CD4-positive, CD25-positive, alpha-beta regulatory T cell (primary cell): ENCODE data around the gene TBC1D12. TPM values are rescaled to one million over a fixed set of nuclear protein-coding genes. Genes with fewer than 3 reads are reported as not detected.
"Not testable (repeated sequence)": the region's sequence is repeated elsewhere in the genome, so short reads cannot be mapped to it uniquely, and the experiment has no call there.

Source experiments
- ATAC-seq, 2 donors: fragments of 150-1000 bp; cut with Tn5 transposase; one replicate each; pipeline ENCODE4 v1.10.0; 2021; ENCODE audit warnings: low read depth in 2 of 2, moderate number of reproducible peaks in 2 of 2, moderate library complexity in 1 of 2
- DNase-seq, 3 donors: peaks; one replicate each; pipeline versions ENCODE4 v3.0.0 to v3.0.0-alpha.2; 2012 to 2022; ENCODE audit warnings: mixed read lengths in 1 of 3
- H3K27ac ChIP-seq: one replicate; pipeline ENCODE4 v1.7.0; 2013; ENCODE audit warnings: mild to moderate bottlenecking, low read length; ENCODE audit not compliant: insufficient read depth, poor library complexity, severe bottlenecking
- H3K27me3 ChIP-seq: one replicate; pipeline ENCODE4 v1.7.0; 2013; ENCODE audit warnings: low read length; ENCODE audit not compliant: control insufficient read depth, insufficient read depth
- H3K36me3 ChIP-seq: one replicate; pipeline ENCODE4 v1.7.0; 2013; ENCODE audit warnings: mild to moderate bottlenecking, low read length, moderate library complexity; ENCODE audit not compliant: control insufficient read depth, insufficient read depth
- H3K4me1 ChIP-seq: 2 replicates; pipeline ENCODE4 v1.7.0; 2013; ENCODE audit warnings: mild to moderate bottlenecking, low read length; ENCODE audit not compliant: insufficient read depth, control insufficient read depth, poor library complexity, severe bottlenecking
- H3K4me3 ChIP-seq: one replicate; pipeline ENCODE4 v1.7.0; 2013; ENCODE audit warnings: low read depth, mild to moderate bottlenecking, low read length, moderate library complexity
- H3K9me3 ChIP-seq, 2 experiments: 1 replicate in 1 of 2; 2 replicates in 1 of 2; pipeline ENCODE4 v1.7.0; 2013; ENCODE audit warnings: low read length in 2 of 2, mild to moderate bottlenecking in 1 of 2, moderate library complexity in 1 of 2; ENCODE audit not compliant: control insufficient read depth in 2 of 2
- H3K27ac Mint-ChIP-seq, 3 donors: one replicate each; pipeline ENCODE4 v1.8.0; 2020 to 2022; ENCODE audit warnings: mild to moderate bottlenecking in 3 of 3, mixed read lengths in 3 of 3, moderate library complexity in 2 of 3
- H3K27me3 Mint-ChIP-seq: one replicate; pipeline ENCODE4 v1.8.0; 2022; ENCODE audit warnings: mild to moderate bottlenecking, mixed read lengths
- H3K36me3 Mint-ChIP-seq: one replicate; pipeline ENCODE4 v1.8.0; 2020; ENCODE audit warnings: mixed read lengths
- H3K4me1 Mint-ChIP-seq, 4 donors: one replicate each; pipeline ENCODE4 v1.8.0; 2020 to 2022; ENCODE audit warnings: mixed read lengths in 4 of 4, mild to moderate bottlenecking in 1 of 4
- H3K4me3 Mint-ChIP-seq, 4 donors: one replicate each; pipeline ENCODE4 v1.8.0; 2020 to 2022; ENCODE audit warnings: mild to moderate bottlenecking in 4 of 4, mixed read lengths in 4 of 4, moderate library complexity in 3 of 4
- H3K9me3 Mint-ChIP-seq, 7 donors: one replicate each; pipeline ENCODE4 v1.8.0; 2020 to 2022; ENCODE audit warnings: mixed read lengths in 7 of 7, mild to moderate bottlenecking in 3 of 7, moderate library complexity in 2 of 7
- polyA plus RNA-seq, 4 donors: library from polyadenylated mRNA; unstranded; fragments of 300-500 nt; fragmentation: Illumina TruSeq; gene quantifications; one replicate each; pipeline ENCODE4 v1.2.3, GENCODE V29; 2021
- total RNA-seq: library from RNA; stranded (reverse); gene quantifications from one replicate; pipeline ENCODE4 v1.2.3, GENCODE V29; 2022

Gene TBC1D12
- total and polyA plus RNA-seq, 5 donors from 2014 or later, result not detected

DNA sequence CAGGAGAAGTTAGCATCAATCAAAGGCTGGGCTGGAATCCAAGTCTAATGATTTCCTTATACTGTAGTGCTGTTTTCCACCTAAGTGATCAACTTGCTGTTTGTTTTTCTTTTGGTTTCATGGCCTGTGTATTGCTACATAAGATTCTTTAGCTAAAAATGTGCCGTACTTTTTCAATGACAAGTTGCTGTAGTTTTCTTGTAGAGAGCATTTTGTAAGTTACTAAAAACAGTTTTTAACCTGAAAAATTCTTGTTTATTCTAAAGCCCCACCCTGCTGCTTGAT lies 144.5 kb downstream of the TBC1D12 start:
- peak overlapping the region; percentile 61 to 97 (median 94) for H3K27ac Mint-ChIP-seq
- peaks cover 12% of the 10 kb centered on the region for H3K4me1 ChIP-seq
- ATAC-seq, result no peak
- no peaks in the 10 kb centered on the region for H3K9me3 Mint-ChIP-seq
- peak overlapping the region; percentile 91 to 95 (median 94) for H3K4me3 Mint-ChIP-seq
- no peak overlapping the region for H3K27ac ChIP-seq
- H3K4me1 Mint-ChIP-seq, result peaks cover 18 to 36% (median 30%) of the 10 kb centered on the region in 4 donors
- no peaks in the 10 kb centered on the region for H3K9me3 ChIP-seq
- H3K36me3 Mint-ChIP-seq, result peaks cover 4% of the 10 kb centered on the region
- no peaks in the 10 kb centered on the region for H3K27me3 ChIP-seq
- H3K27me3 Mint-ChIP-seq, result peaks cover 5% of the 10 kb centered on the region
- H3K4me3 ChIP-seq, result peak overlapping the region; percentile 99
- no peaks in the 10 kb centered on the region for H3K36me3 ChIP-seq
- DNase-seq, result peak in 1 of 3 donors; percentile 4

DNA sequence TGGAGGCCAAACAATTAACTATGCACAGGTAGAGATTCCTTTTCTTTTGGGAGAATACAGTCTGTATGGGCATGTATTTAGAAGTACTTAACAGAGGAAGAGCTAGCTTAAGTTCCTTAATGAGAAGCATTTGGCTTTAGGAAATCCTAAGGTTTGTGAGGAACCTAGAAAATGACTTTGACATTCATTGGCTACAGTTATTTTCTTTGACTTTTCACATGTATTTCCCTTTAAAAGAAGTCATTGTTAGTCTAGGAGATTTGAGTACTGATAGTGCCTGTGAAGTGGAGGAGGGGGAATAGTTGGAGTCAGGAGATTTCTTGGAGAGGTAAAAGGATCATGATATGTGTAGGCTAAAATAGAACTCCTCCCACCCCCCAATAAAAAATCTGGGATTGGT lies 146.9 kb downstream of the TBC1D12 start:
- Mint-ChIP-seq H3K4me1 (peaks cover 24 to 42% (median 28%) of the 10 kb centered on the region in 4 donors), H3K27ac (peak overlapping the region in 1 of 3 donors; percentile 67), H3K36me3 (peaks cover 4% of the 10 kb centered on the region), H3K9me3 (no peaks in the 10 kb centered on the region), H3K4me3 (peak overlapping the region in 1 of 4 donors; percentile 28), H3K27me3 (no peaks in the 10 kb centered on the region)
- no peaks in the 10 kb centered on the region for H3K9me3 ChIP-seq
- H3K4me1 ChIP-seq, result peaks cover 12% of the 10 kb centered on the region
- ATAC-seq (no peak), DNase-seq (no peak)
- H3K36me3 ChIP-seq, result peaks cover 3% of the 10 kb centered on the region
- no peak overlapping the region for H3K27ac ChIP-seq
- H3K27me3 ChIP-seq, result no peaks in the 10 kb centered on the region
- H3K4me3 ChIP-seq, result no peak overlapping the region

DNA sequence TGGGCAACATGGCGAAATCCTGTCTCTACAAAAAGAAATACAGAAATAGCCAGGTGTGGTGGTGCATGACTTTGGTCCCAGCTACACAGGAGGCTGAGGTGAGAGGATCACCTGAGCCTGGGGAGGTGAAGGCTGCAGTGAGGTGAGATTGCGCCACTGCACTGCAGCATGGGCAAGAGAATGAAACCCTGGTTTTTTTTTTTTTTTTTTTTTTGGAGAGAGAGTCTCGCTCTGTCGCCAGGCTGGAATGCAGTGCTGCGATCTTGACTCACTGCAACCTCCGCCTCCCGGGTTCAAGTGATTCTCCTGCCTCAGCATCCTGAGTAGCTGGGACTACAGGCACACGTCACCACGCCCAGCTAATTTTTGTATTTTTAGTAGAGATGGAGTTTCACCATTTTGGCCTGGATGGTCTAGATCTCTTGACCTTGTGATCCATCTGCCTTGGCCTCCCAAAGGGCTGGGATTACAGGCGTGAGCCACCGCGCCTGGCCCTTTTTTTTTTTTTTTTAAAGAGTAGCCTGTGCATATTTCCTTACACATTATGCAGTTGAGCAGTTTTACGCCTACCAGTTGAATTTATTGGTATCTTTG lies 165.5 kb downstream of the TBC1D12 start:
- not testable (repeated sequence) for ATAC-seq, H3K9me3 ChIP-seq, H3K9me3 Mint-ChIP-seq, DNase-seq, H3K27ac Mint-ChIP-seq, H3K4me3 Mint-ChIP-seq, H3K4me1 ChIP-seq, H3K27ac ChIP-seq, H3K4me3 ChIP-seq, H3K27me3 Mint-ChIP-seq, H3K27me3 ChIP-seq
- H3K36me3 Mint-ChIP-seq, result peaks cover 27% of the 10 kb centered on the region
- H3K36me3 ChIP-seq, result peaks cover 15% of the 10 kb centered on the region
- peaks cover 0 to 12% (median 5%) of the 10 kb centered on the region in 4 donors for H3K4me1 Mint-ChIP-seq

- H3K27me3 ChIP-seq, result no peaks in the 10 kb centered on the region
- no peak for DNase-seq
- H3K4me3 ChIP-seq, result no peak overlapping the region
- peaks cover 15% of the 10 kb centered on the region for H3K36me3 ChIP-seq
- no peaks in the 10 kb centered on the region for H3K9me3 ChIP-seq
- H3K4me1 Mint-ChIP-seq, result peaks cover 0 to 9% (median 6%) of the 10 kb centered on the region in 4 donors
- no peaks in the 10 kb centered on the region for H3K4me1 ChIP-seq
- no peak overlapping the region for H3K27ac Mint-ChIP-seq
- ATAC-seq, result no peak
- peaks cover 30% of the 10 kb centered on the region for H3K36me3 Mint-ChIP-seq
- H3K27me3 Mint-ChIP-seq, result no peaks in the 10 kb centered on the region
- H3K9me3 Mint-ChIP-seq, result no peaks in the 10 kb centered on the region
- H3K27ac ChIP-seq, result no peak overlapping the region
- H3K4me3 Mint-ChIP-seq, result no peak overlapping the region
Measured at GRCh38 chr10:94571081-94571480, 168.7 kb downstream of the TBC1D12 start.

DNA sequence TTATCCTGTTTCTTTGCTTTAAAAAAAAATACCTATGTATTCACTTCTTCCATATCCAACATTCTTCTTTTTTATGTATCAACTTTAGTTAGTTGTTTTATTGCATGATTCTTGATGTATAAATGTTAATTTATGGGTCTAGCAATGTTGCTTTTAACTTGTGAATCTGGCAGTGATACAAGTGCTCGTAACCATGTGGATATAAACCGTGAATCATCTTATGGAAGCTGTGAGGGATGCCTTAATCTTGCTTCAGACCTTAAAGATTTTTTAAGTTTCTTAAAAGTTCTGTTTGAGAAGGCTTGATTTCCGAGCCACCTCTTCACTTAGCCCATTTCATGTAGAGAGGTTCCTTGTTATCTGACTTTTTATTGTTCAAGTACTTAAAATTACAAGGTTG lies 169.2 kb downstream of the TBC1D12 start:
- Histone ChIP-seq H3K36me3 (peaks cover 16% of the 10 kb centered on the region), H3K9me3 (no peaks in the 10 kb centered on the region), H3K4me3 (no peak overlapping the region), H3K27me3 (no peaks in the 10 kb centered on the region), H3K4me1 (no peaks in the 10 kb centered on the region), H3K27ac (no peak overlapping the region)
- Mint-ChIP-seq H3K9me3 (no peaks in the 10 kb centered on the region), H3K27ac (no peak overlapping the region), H3K4me3 (peak overlapping the region in 1 of 4 donors; percentile 18), H3K27me3 (no peaks in the 10 kb centered on the region), H3K36me3 (peaks cover 27% of the 10 kb centered on the region), H3K4me1 (peaks cover 0 to 9% (median 5%) of the 10 kb centered on the region in 4 donors)
- ATAC-seq (no peak), DNase-seq (no peak)

GRCh38 chr10:94578790-94579189 lies 176.4 kb downstream of the TBC1D12 start:
- DNase-seq (no peak), ATAC-seq (no peak)
- H3K4me1 ChIP-seq, result no peaks in the 10 kb centered on the region
- H3K36me3 Mint-ChIP-seq, result peaks cover 13% of the 10 kb centered on the region
- H3K27me3 Mint-ChIP-seq, result no peaks in the 10 kb centered on the region
- H3K4me3 ChIP-seq, result no peak overlapping the region
- H3K9me3 ChIP-seq, result no peaks in the 10 kb centered on the region
- H3K27ac ChIP-seq, result no peak overlapping the region
- no peak overlapping the region for H3K4me3 Mint-ChIP-seq
- H3K4me1 Mint-ChIP-seq, result peaks cover 0 to 6% (median 2%) of the 10 kb centered on the region in 4 donors
- H3K9me3 Mint-ChIP-seq, result no peaks in the 10 kb centered on the region
- H3K27me3 ChIP-seq, result no peaks in the 10 kb centered on the region
- H3K27ac Mint-ChIP-seq, result no peak overlapping the region
- H3K36me3 ChIP-seq, result peaks cover 17% of the 10 kb centered on the region

DNA sequence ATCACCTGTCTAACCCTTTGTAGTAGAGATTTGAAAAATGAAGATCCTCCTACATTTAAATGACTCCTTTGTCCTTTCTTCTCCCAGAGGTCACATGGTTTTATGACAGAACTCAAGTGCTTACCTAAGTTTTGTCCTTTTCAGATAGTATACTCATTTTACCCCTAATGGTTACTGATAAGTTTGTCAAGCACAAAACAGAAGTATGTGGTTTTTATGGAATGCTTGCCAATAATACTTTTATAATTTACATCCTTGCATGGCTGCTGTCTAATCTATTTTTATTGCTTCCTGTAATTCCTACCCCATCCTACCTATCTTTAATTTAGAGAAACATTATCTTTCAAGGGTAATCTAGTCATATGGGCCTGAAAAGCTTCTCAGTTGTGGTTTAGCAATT lies 180.8 kb downstream of the TBC1D12 start:
- H3K36me3 ChIP-seq, result peaks cover 12% of the 10 kb centered on the region
- no peak for DNase-seq
- no peak overlapping the region for H3K27ac ChIP-seq
- Mint-ChIP-seq H3K4me3 (no peak overlapping the region), H3K4me1 (peaks cover 0 to 6% (median 0%) of the 10 kb centered on the region in 4 donors), H3K27me3 (no peaks in the 10 kb centered on the region), H3K27ac (peak overlapping the region in 1 of 3 donors; percentile 6), H3K9me3 (no peaks in the 10 kb centered on the region), H3K36me3 (peaks cover 10% of the 10 kb centered on the region)
- no peak for ATAC-seq
- no peaks in the 10 kb centered on the region for H3K27me3 ChIP-seq
- no peak overlapping the region for H3K4me3 ChIP-seq
- no peaks in the 10 kb centered on the region for H3K9me3 ChIP-seq
- H3K4me1 ChIP-seq, result no peaks in the 10 kb centered on the region
